ENCODE results near the gene ACVR1. TPM values are rescaled to one million over a fixed set of nuclear protein-coding genes. Genes with fewer than 3 reads are reported as not detected.

ACVR1 gene
- total RNA-seq: 10 to 100 TPM; 17.9 to 41.4 (median 29.9) TPM

GRCh38 chr2:157876066-157876785, at the start of gene ACVR1:
Gene ACVR1 (minus strand): TSS chr2:157876330. CDS start chr2:157799493, 76,837 bp downstream.
- Histone ChIP-seq H3K4me1 (peaks cover 7 to 49% (median 9%) of the 10 kb centered on the region in 3 donors), H3K36me3 (no peaks in the 10 kb centered on the region), H3K9me3 (no peaks in the 10 kb centered on the region), H3K27ac (peak within 1 kb of the TSS; percentile 96 to 98 (median 98)), H3K27me3 (no peaks in the 10 kb centered on the region), H3K4me3 (peak within 1 kb of the TSS; percentile 86 to 95)
- ATAC-seq: peak; percentile 97
- WGBS, 2 donors (ENCODE audit: low coverage in 1 of 2): 0% methylated on average over 18 of the region's 85 CpGs; no CpG with 5 or more reads in 1 of the 2 donors
- TF ChIP-seq CTCF (IDR thresholded peaks at IDR 0.05) (peak in 3 of 4 experiments; percentile 41 to 68 (median 56)), EP300 (IDR thresholded peaks at IDR 0.05) (no peak), POLR2AphosphoS5 (IDR thresholded peaks at IDR 0.05) (peak; percentile 69), POLR2A (IDR thresholded peaks at IDR 0.05) (peak; percentile 31 to 49)

DNA sequence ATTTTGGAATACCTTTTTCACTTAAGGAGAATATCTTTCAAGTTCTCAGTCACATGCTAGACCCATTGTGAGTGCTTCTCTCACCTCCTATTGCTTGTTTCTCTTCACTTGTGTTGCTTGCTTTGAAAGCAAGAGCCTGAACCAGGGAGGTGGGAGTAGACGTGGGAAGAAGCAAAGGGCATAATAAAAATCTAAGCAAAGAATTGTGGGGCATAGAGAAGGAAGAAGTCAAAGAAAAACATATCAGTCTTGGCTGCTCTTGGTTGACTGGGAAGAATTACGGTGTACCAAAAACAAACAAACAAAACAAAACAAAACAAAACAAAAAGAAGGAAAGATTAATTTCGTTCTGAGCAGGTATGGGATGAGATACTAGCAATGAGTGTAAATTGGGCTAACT, 48.9 kb upstream of the ACVR1 start:
- H3K27ac ChIP-seq: no peak overlapping the region
- H3K9me3 ChIP-seq: no peaks in the 10 kb centered on the region
- 54 to 80% methylated on average over 2 to 3 of the region's 3 CpGs for WGBS, 2 donors (ENCODE audit: low coverage in 1 of 2)
- no peak for ATAC-seq
- no peaks in the 10 kb centered on the region for H3K4me1 ChIP-seq
- H3K27me3 ChIP-seq: no peaks in the 10 kb centered on the region
- H3K4me3 ChIP-seq: no peak overlapping the region
- no peaks in the 10 kb centered on the region for H3K36me3 ChIP-seq
- TF ChIP-seq POLR2A (IDR thresholded peaks at IDR 0.05) (no peak), POLR2AphosphoS5 (IDR thresholded peaks at IDR 0.05) (no peak), EP300 (IDR thresholded peaks at IDR 0.05) (no peak), CTCF (IDR thresholded peaks at IDR 0.05) (no peak)

- no peaks in the 10 kb centered on the region for H3K36me3 ChIP-seq
- WGBS, 2 donors (ENCODE audit: low coverage in 1 of 2): 57 to 82% methylated on average over 4 to 5 of the region's 5 CpGs
- no peak for ATAC-seq
- no peaks in the 10 kb centered on the region for H3K27me3 ChIP-seq
- no peaks in the 10 kb centered on the region for H3K9me3 ChIP-seq
- H3K4me3 ChIP-seq: no peak overlapping the region
- no peak overlapping the region for H3K27ac ChIP-seq
- no peaks in the 10 kb centered on the region for H3K4me1 ChIP-seq
- no peak for TF ChIP-seq EP300 (IDR thresholded peaks at IDR 0.05)
- TF ChIP-seq CTCF (IDR thresholded peaks at IDR 0.05): no peak
Observed at GRCh38 chr2:157923598-157924217, 47.6 kb upstream of the ACVR1 start.

DNA sequence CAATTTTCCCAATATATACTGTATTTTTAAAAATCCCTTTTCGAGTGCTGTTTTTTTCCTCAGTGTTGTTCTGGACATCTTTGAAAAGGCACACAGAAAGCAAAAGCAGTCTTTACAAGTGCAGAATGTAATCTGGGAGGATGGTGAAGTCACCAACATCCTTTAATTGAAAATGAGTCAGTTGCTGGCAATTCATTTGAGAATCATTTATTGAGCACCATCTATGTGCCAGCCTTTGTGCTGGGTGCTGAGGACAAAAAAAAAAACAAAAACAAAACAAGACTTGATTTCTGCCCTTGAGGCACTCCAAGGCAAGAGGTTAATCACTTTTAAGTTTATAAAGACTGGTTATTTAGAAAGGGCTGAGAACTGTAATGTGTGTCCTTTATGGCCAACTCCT, 46.7 kb upstream of the ACVR1 start:
- H3K4me3 ChIP-seq: no peak overlapping the region
- H3K27ac ChIP-seq: no peak overlapping the region
- H3K4me1 ChIP-seq: no peaks in the 10 kb centered on the region
- TF ChIP-seq POLR2A (IDR thresholded peaks at IDR 0.05) (no peak), EP300 (IDR thresholded peaks at IDR 0.05) (no peak), CTCF (IDR thresholded peaks at IDR 0.05) (no peak), POLR2AphosphoS5 (IDR thresholded peaks at IDR 0.05) (no peak)
- H3K9me3 ChIP-seq: peaks cover 0 to 3% (median 0%) of the 10 kb centered on the region in 3 donors
- no peaks in the 10 kb centered on the region for H3K36me3 ChIP-seq
- 75 to 88% methylated on average over 1 of the region's 1 CpG for WGBS, 2 donors (ENCODE audit: low coverage in 1 of 2)
- ATAC-seq: no peak
- no peaks in the 10 kb centered on the region for H3K27me3 ChIP-seq

- Histone ChIP-seq H3K9me3 (peaks cover 0 to 6% (median 0%) of the 10 kb centered on the region in 3 donors), H3K27ac (no peak overlapping the region), H3K4me3 (no peak overlapping the region), H3K27me3 (no peaks in the 10 kb centered on the region), H3K4me1 (no peaks in the 10 kb centered on the region), H3K36me3 (no peaks in the 10 kb centered on the region)
- 76 to 83% methylated on average over 4 to 5 of the region's 5 CpGs for WGBS, 2 donors (ENCODE audit: low coverage in 1 of 2)
- ATAC-seq: no peak
- TF ChIP-seq EP300 (IDR thresholded peaks at IDR 0.05): no peak
Observed at GRCh38 chr2:157922336-157922735, 46.2 kb upstream of the ACVR1 start.
